HG03442 (cell line): ENCODE measurements around the gene CLNK.
"Not testable (repeated sequence)": the region's sequence is repeated elsewhere in the genome, so short reads cannot be mapped to it uniquely, and the experiment has no call there.

Source experiments
- ATAC-seq: cut with Tn5 transposase; IDR thresholded peaks from one replicate; pipeline ENCODE4 v1.9.1; 2021; ENCODE audit warnings: mild to moderate bottlenecking, moderate library complexity; ENCODE audit not compliant: unreplicated experiment

The CLNK gene

GRCh38 chr4:10614926-10615325, 69.6 kb downstream of the CLNK start:
- ATAC-seq = not testable (repeated sequence)

DNA sequence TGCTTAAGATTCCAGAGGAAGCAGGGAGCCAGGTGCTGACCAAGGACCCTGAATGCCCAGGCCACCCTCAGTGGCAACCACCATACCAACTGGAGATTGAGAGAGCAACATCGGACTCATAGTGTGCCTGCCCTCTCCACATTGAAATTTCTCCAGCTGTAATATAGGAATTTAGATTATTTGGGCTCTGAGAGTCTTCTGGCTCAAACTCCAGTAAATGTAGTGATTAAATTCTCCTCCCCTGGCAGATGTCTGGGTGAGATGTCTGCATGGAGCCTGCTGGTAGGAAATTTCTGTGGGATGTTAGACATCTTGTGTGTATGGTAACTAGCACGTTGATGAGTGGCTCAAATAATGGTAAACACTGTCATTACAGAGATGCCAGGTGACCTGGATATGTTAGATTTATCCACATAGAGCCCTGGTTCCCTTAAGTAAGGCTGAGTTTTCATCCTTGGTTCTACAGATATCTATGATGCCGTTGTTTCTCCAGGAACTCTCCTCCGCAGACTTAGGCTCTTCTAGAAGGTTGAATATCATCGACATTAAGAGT, 70.6 kb downstream of the CLNK start:
- ATAC-seq = no peak

GRCh38 chr4:10612476-10612875, 72.1 kb downstream of the CLNK start:
- ATAC-seq = no peak

- ATAC-seq = no peak
Measured at GRCh38 chr4:10611673-10612072, 72.9 kb downstream of the CLNK start.

- no peak for ATAC-seq
Measured at GRCh38 chr4:10608501-10609219, 75.9 kb downstream of the CLNK start.

DNA sequence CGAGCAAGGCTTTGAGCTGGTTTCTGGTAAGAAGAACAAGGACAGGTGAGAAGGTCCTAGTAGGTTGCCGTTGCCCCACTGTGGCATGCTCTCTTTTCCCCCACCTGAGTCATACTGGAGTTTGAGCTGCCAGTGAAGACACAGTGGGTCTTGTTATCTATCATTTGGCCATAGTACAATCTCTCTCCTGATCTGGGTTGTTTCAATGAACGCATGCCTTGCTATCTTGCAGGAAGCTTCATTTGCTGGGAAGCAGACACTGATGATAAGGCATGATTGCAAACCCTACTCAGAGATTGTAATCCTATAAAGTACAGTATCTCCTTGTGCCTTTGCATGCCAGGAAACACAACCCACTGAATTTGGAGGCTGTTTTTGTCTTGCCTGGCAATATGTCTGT, 77.4 kb downstream of the CLNK start:
- no peak for ATAC-seq

- no peak for ATAC-seq
Measured at GRCh38 chr4:10606483-10607155, 77.9 kb downstream of the CLNK start.

GRCh38 chr4:10605746-10606482, 78.7 kb downstream of the CLNK start:
- ATAC-seq = no peak

- ATAC-seq = no peak
Measured at GRCh38 chr4:10605031-10605430, 79.5 kb downstream of the CLNK start.

DNA sequence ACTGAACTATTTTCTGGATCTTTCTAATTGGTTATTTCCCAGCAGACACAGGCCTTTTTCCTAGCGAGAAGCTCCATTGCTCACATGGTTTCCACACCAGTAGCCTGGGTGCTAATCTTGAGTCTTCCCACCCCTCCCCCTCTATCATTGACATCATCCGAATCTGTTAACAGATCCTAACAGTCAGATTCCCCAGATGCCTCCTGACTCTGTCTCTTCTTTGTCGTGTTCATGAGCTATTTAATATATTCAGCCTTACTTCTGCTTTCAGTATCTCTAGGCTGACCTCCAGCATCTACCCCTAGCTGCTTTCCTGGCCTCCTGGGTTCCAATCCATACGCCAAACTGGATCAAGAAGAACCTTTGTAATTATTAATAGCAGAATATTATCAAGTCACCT, 85.0 kb downstream of the CLNK start:
- ATAC-seq = peak; percentile 66

DNA sequence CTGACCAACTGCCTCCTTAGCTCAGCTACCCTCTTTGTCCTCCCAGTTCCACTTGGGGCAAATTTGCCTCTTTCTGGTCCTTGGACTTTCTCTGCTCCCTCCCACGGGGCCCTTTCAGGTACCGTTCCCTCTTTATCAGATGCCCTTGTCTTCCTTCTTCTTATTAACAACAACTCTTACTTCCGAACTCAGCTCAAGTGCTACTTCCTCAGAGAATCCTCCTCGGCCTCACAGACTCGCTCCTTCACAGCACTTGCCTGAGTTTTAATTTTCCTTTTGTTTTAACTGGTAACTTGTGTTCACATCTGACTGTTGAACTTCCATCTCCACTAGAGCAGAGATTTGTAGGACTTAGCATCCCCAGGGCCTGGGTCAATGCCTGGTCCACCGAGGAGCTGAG, 85.7 kb downstream of the CLNK start:
- no peak for ATAC-seq

DNA sequence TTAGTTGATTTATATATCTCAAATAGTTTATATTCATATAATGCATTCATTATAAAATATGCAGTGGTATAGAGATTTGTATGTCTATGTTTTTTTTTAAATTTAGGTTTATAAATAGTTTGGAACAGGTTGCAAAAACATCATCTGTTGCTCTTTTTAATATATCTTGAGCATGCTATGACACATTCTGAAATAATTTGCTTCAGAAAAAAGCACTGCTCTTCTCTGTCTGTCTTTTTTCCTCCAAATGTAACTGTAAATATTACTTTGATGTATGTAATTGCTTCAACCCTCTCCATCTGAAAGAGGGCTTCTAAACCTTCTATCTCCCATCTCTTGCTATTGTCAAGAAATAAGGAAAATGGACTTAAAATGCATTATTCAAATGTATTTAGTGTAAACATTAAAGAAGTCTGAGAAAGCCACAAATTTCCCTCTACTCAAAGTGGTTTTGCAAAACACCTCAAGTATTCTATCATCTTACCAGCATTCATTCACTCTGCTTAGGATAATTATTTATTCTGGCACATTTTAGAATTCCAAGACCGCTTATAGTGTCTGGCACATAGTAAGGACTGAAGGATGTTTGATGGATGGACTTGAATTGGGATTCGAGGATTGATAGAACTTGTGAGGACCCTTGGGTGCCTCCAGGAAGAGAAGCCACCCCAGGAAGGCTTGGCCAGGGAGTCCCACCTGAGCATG, 87.8 kb downstream of the CLNK start:
- no peak for ATAC-seq

DNA sequence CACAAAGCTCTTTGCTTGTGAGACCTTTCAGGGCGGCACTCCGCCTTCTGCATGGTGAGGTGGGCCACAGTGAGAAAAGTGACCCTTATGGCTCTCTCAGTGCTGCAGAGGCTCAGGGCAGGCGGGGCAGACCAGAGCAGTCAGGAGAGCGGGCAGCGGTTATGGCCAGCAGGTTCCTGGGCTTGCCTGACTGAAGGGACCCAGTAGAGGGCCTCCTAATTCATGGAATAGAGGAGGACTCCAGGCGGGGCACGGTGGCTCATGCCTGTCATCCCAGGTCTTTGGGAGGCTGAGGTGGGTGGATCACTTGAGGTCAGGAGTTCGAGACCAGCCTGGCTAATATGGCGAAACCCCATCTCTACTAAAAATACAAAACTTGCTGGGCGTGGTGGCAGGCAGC, 91.4 kb downstream of the CLNK start:
- no peak for ATAC-seq

DNA sequence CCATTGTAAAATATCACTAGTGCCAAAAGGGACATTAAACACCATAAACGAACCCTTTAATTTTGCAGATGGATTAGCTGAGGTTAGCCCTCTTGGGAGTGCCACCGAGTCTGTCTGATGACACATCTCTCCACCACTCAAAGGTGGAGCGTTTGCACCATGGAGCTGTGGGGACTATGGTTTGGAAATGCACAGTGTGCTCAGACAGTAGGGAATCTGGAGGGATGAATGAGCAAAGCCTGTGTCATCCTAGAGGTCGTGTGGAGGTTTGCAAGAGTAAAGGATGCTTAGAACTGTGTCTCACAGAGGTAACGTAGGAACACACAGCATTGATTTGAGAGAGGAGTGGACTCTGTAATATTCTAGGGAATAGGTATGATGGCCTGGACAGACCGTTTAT, 93.7 kb downstream of the CLNK start:
- no peak for ATAC-seq

DNA sequence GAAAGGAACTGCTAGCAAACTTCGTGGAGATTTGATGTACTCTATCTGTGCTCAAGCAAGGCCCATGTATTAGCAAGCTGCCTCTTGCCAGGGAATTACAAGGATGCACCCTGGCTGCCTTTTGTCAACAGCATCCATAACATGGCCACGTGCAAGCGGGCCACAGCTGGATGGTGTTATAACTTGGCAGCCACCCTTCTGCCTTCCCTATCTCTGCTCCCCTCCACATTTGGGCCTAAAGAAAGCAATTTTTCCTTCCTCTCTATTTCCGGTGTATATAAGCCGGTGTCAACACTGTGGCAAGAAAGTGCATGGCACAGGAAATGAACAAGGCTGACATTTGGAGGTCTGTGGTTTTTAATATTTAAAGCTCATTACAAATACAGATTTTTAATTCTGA, 94.8 kb downstream of the CLNK start:
- no peak for ATAC-seq

GRCh38 chr4:10589321-10589720, 95.2 kb downstream of the CLNK start:
- ATAC-seq = no peak

- no peak for ATAC-seq
Measured at GRCh38 chr4:10587697-10588096, 96.9 kb downstream of the CLNK start.

DNA sequence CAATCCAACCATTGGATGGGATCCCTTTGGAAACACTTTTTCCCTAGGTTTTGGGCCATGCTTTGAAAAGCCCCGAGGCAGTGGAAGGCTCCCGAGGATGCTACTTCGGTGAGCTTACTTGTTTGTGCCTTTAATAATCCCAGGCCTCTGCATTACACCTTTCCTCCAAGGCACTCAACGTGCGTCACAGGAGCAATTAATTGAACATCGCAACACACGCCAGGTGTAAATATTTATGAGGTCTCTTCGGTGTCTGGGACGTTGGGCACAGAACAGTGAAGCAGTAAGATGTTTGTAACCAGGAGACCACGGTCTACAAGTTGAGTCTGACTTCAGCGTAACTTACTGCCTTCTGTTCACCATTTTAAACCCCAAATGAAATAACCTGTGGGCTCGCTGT, 97.3 kb downstream of the CLNK start:
- no peak for ATAC-seq

DNA sequence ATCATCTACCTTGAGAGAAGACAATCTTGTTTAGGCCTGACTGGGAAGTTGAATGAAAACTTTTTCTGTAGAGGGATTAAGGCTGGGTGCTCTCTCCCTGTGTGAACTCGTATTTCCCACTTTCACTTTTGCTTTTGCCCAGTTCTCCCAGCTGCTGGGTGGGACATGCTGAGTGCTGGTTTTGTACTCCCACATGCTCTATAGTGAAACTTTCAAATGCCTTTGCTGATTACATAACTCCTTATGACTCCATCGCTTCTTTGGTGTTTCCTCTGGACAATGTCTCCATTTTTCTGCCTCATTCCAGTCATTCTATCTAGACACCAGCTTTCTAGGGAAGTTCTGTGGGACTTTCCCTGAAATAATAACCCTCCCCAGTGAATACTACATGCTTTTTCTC, 100.5 kb downstream of the CLNK start:
- peak; percentile 83 for ATAC-seq

DNA sequence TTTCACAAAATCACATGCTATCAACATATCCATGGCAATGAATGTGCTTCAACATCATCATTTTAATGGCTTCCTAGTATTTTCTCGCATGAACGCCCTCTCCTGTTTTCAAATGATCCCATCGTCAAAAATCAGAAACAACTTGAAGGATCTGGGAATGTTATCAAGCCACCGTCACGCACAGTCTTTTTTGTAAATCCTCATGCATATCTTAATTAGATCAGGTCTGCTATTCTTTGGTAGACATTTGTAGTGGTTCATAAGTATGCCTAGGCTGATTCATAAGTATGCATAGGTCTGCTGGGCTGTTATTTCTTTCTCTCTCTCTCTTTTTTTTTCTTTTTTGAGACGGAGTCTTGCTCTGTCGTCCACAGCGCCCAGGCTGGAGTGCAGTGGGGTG, 101.6 kb downstream of the CLNK start:
- ATAC-seq = no peak

- no peak for ATAC-seq
Measured at GRCh38 chr4:10582059-10582686, 102.4 kb downstream of the CLNK start.
